Lung (tissue), 12 donors: ENCODE results near the gene RABGAP1. TPM values are rescaled to one million over a fixed set of nuclear protein-coding genes. Genes with fewer than 3 reads are reported as not detected.

Source experiments
- ATAC-seq: fragments of 200-7000 bp; cut with Tn5 transposase; one replicate; pipeline ENCODE4 v1.9.1; 2020; ENCODE audit warnings: moderate number of reproducible peaks; ENCODE audit not compliant: insufficient read depth, low FRiP score
- DNase-seq, 3 donors: peaks; one replicate each; pipeline ENCODE4 v3.0.0-alpha.2; 2013 to 2017
- H3K27ac ChIP-seq, 2 donors: one replicate each; pipeline ENCODE4 v1.5.1; 2013; ENCODE audit warnings: mild to moderate bottlenecking in 2 of 2, moderate library complexity in 2 of 2, control low read depth in 1 of 2, inconsistent platforms in 1 of 2, low read depth in 1 of 2, low read length in 1 of 2
- H3K27me3 ChIP-seq, 3 donors: one replicate each; pipeline ENCODE4 v1.5.1; 2013; ENCODE audit warnings: low read length in 2 of 3; ENCODE audit not compliant: control insufficient read depth in 3 of 3, insufficient read depth in 3 of 3
- H3K36me3 ChIP-seq, 4 donors: one replicate each; pipeline ENCODE4 v1.5.1; 2013; ENCODE audit warnings: low read length in 4 of 4, mild to moderate bottlenecking in 1 of 4, moderate library complexity in 1 of 4; ENCODE audit not compliant: control insufficient read depth in 4 of 4, insufficient read depth in 4 of 4
- H3K4me1 ChIP-seq, 5 donors: one replicate each; pipeline ENCODE4 v1.5.1; 2013; ENCODE audit warnings: low read length in 5 of 5, mild to moderate bottlenecking in 2 of 5, moderate library complexity in 1 of 5; ENCODE audit not compliant: control insufficient read depth in 5 of 5, insufficient read depth in 5 of 5
- H3K4me3 ChIP-seq: one replicate; pipeline ENCODE4 v1.5.1; 2013; ENCODE audit warnings: mild to moderate bottlenecking, control low read depth, moderate library complexity
- H3K9ac ChIP-seq, 2 donors: one replicate each; pipeline ENCODE4 v1.5.1; 2013; ENCODE audit warnings: low read length in 2 of 2, control low read depth in 1 of 2; ENCODE audit not compliant: insufficient read depth in 1 of 2
- H3K9me3 ChIP-seq, 4 donors: one replicate each; pipeline ENCODE4 v1.5.1; 2013; ENCODE audit warnings: low read length in 3 of 4, mild to moderate bottlenecking in 1 of 4, moderate library complexity in 1 of 4; ENCODE audit not compliant: control insufficient read depth in 4 of 4, insufficient read depth in 3 of 4
- WGBS, 2 donors: extraction: QIAGEN DNeasy Blood & Tissue Kit; methylation state at CpG; one replicate each; pipeline ENCODE4 v1.1.7; 2013; 5-methylcytosine and 5-hydroxymethylcytosine counted together
- polyA plus RNA-seq, 2 donors: library from polyadenylated mRNA; stranded (reverse); fragments of 200-250 nt; gene quantifications; one replicate each; pipeline ENCODE4 v1.2.1, GENCODE V29; 2013
- total RNA-seq, 2 donors: library from RNA; depleted of rRNA in 1 of 2; stranded (reverse); fragments of >200 nt in 1 of 2; gene quantifications; one replicate each; pipeline ENCODE4 v1.2.1, GENCODE V29; 2014 to 2021
- TF ChIP-seq, protein P1 (sequence below): IDR thresholded peaks from 2 replicates; pipeline ENCODE4 v1.5.1; 2012; ENCODE audit warnings: mild to moderate bottlenecking; ENCODE audit errors: control extremely low read depth, extremely low read depth
- donor health status: control.
- donor health status: control.
- donor health status: Bipolar disorder and iron deficiency.
- donor health status: healthy.
- donor health status: DM: yes; HTN: yes; CAD: no.

The RABGAP1 gene
- total and polyA plus RNA-seq, 4 donors, result 9.6 to 103 (median 34.9) TPM

DNA sequence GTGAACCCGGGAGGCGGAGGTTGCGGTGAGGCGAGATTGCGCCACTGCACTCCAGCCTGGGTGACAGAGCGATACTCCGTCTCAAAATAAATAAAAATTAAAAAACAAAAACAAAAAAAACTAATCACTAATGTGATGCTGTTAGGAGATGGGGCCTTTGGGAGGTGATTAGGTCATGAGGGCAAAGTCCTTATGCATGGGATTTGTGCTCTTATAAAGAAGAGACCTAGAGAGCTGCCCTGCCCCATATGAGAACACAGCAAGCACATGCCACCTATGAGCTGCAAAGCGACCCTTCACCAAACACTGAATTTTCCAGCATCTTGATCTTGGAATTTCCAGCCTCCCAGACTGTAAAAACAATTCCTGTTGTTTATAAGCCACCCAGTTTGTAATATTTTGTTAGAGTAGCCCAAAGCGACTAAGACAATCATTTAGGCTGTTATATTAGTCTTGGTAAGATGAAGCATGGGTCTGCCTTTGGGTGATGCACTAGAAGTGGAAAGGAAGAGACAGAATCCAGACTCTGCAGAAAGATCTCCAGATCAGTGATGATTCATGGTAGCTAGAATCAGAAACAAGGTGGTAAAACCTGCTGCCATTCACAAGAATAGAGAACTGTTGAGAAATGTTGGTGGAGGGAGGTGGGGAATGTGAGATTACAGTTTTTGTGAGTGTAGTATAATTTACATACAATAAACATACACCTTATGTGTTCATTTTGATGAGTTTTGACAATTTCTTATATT is 118.8 kb downstream of the RABGAP1 start:
- WGBS, 2 donors, result 97 to 98% methylated on average over 9 of the region's 9 CpGs
- no peak for DNase-seq
- Histone ChIP-seq H3K27me3 (no peaks in the 10 kb centered on the region), H3K27ac (no peak overlapping the region), H3K9me3 (no peaks in the 10 kb centered on the region), H3K9ac (no peak overlapping the region), H3K36me3 (peaks cover 0 to 5% (median 2%) of the 10 kb centered on the region in 4 donors), H3K4me1 (peaks cover 0 to 7% (median 2%) of the 10 kb centered on the region in 5 donors), H3K4me3 (no peak overlapping the region)
- no peak for ATAC-seq
- TF ChIP-seq, protein P1, sequence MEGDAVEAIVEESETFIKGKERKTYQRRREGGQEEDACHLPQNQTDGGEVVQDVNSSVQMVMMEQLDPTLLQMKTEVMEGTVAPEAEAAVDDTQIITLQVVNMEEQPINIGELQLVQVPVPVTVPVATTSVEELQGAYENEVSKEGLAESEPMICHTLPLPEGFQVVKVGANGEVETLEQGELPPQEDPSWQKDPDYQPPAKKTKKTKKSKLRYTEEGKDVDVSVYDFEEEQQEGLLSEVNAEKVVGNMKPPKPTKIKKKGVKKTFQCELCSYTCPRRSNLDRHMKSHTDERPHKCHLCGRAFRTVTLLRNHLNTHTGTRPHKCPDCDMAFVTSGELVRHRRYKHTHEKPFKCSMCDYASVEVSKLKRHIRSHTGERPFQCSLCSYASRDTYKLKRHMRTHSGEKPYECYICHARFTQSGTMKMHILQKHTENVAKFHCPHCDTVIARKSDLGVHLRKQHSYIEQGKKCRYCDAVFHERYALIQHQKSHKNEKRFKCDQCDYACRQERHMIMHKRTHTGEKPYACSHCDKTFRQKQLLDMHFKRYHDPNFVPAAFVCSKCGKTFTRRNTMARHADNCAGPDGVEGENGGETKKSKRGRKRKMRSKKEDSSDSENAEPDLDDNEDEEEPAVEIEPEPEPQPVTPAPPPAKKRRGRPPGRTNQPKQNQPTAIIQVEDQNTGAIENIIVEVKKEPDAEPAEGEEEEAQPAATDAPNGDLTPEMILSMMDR, result no peak

DNA sequence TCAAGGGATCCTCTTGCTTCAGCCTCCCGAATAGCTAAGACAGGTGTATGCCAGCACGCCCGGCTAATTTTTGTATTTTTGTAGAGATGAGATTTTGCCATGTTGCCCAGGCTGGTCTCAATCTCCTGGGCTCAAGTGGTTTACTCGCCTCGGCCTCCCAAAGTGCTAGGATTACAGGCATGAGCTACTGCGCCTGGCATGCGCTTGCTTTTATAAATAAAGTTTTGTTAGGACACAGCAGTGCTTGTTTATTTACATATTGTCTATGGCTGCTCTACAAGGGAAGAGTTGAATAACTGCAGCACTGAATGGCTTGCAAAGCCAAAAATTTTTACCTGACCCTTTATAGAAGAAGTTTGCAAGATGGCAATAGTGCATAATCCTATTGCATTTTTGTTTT is 120.4 kb downstream of the RABGAP1 start:
- peaks cover 0 to 7% (median 2%) of the 10 kb centered on the region in 5 donors for H3K4me1 ChIP-seq
- 97 to 99% methylated on average over 7 of the region's 7 CpGs for WGBS, 2 donors
- H3K9ac ChIP-seq, result no peak overlapping the region
- peaks cover 1 to 9% (median 5%) of the 10 kb centered on the region in 4 donors for H3K36me3 ChIP-seq
- no peak overlapping the region for H3K27ac ChIP-seq
- H3K27me3 ChIP-seq, result no peaks in the 10 kb centered on the region
- ATAC-seq (no peak), DNase-seq (no peak)
- H3K9me3 ChIP-seq, result no peaks in the 10 kb centered on the region
- TF ChIP-seq, protein P1, result no peak
- no peak overlapping the region for H3K4me3 ChIP-seq

DNA sequence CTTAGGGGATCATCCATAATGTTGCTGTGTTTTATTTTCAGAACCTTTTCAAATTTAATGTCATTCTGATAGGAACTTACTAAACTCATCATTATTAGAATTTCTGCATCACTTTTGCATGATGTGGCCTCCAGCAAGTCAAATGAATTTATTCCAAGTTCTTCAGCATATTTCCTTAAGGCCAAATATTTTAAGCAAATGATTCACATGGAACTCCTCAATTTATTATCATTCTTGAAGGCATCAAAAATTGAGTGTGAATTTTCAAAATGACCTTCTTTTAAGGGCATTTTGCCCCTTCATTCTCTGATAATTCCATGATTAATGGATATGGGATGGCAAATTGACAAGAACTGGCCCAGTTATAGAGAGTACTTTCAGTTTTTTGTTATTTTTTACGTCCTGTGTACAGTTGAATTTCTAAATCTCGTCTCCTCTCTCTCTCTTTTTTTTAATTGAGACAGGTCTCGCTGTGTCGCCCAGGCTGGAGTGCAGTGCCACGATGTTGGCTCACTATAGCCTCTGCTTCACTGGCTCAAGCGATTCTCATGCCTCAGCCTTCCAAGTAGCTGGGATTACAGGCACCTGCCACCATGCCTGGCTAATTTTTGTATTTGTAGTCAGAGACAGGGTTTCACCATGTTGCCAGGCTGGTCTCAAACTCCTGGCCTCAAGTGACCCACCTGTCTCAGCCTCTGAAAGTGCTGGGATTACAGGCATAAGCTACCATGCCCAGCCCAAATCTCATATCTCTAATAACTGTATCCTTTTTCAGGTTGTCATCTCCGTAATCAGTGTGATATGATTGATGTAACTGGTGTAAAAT is 121.7 kb downstream of the RABGAP1 start:
- ATAC-seq (no peak), DNase-seq (no peak)
- WGBS, 2 donors, result 86 to 92% methylated on average over 7 of the region's 7 CpGs

More for the DNA sequence above, 121.7 kb downstream of the RABGAP1 start:
- Histone ChIP-seq H3K36me3 (peaks cover 8 to 19% (median 11%) of the 10 kb centered on the region in 4 donors), H3K4me1 (peaks cover 0 to 7% (median 2%) of the 10 kb centered on the region in 5 donors), H3K9ac (no peak overlapping the region), H3K27ac (no peak overlapping the region), H3K27me3 (no peaks in the 10 kb centered on the region), H3K9me3 (no peaks in the 10 kb centered on the region), H3K4me3 (no peak overlapping the region)
- TF ChIP-seq, protein P1, result no peak
